ENCODE measurements around the gene TAOK1.

TAOK1 gene

GRCh38 chr17:29394761-29395160 is 4.6 kb downstream of the TAOK1 start:
- H3K4me3 ChIP-seq (ENCODE audit: low read depth, low read length), result no peak overlapping the region
- TF ChIP-seq CTCF (IDR thresholded peaks at IDR 0.05; ENCODE audit: low read depth, low read length), result no peak

- TF ChIP-seq CTCF (IDR thresholded peaks at IDR 0.05; ENCODE audit: low read depth, low read length), result no peak
- no peak overlapping the region for H3K4me3 ChIP-seq (ENCODE audit: low read depth, low read length)
Observed at GRCh38 chr17:29396066-29396465, 5.9 kb downstream of the TAOK1 start.

GRCh38 chr17:29399634-29400033 is 9.5 kb downstream of the TAOK1 start:
- H3K4me3 ChIP-seq (ENCODE audit: low read depth, low read length), result no peak overlapping the region
- no peak for TF ChIP-seq CTCF (IDR thresholded peaks at IDR 0.05; ENCODE audit: low read depth, low read length)

- no peak for TF ChIP-seq CTCF (IDR thresholded peaks at IDR 0.05; ENCODE audit: low read depth, low read length)
Observed at GRCh38 chr17:29400818-29401217, 10.7 kb downstream of the TAOK1 start.

GRCh38 chr17:29401258-29401657 is 11.1 kb downstream of the TAOK1 start:
- no peak for TF ChIP-seq CTCF (IDR thresholded peaks at IDR 0.05; ENCODE audit: low read depth, low read length)
- H3K4me3 ChIP-seq (ENCODE audit: low read depth, low read length), result no peak overlapping the region

More at GRCh38 chr17:29400818-29401217, 10.7 kb downstream of the TAOK1 start:
- no peak overlapping the region for H3K4me3 ChIP-seq (ENCODE audit: low read depth, low read length)

- TF ChIP-seq CTCF (IDR thresholded peaks at IDR 0.05; ENCODE audit: low read depth, low read length), result no peak
- H3K4me3 ChIP-seq (ENCODE audit: low read depth, low read length), result no peak overlapping the region
Observed at GRCh38 chr17:29407856-29408255, 17.7 kb downstream of the TAOK1 start.

GRCh38 chr17:29409963-29410362 is 19.8 kb downstream of the TAOK1 start:
- no peak for TF ChIP-seq CTCF (IDR thresholded peaks at IDR 0.05; ENCODE audit: low read depth, low read length)
- H3K4me3 ChIP-seq (ENCODE audit: low read depth, low read length), result no peak overlapping the region
